Caco-2 (cell line): Measurements from ENCODE around the gene ZNF84. TPM values are rescaled to one million over a fixed set of nuclear protein-coding genes. Genes with fewer than 3 reads are reported as not detected.

ENCODE experiments used
- BruUV-seq: library from RNA; stranded (reverse); fragments of 400-500 nt; replicated peaks from 2 replicates; lab custom pipeline; 2021; lab: Mats Ljungman, UMichigan
- CTCF ChIA-PET: fragments of 300-600 bp; sonication (Branson Sonifier 250); formaldehyde crosslinking; loops from one replicate; lab custom pipeline; 2022; ENCODE audit warnings: antibody characterized with exemption; lab: Charles Lee
- POLR2A ChIA-PET: fragments of 300-600 bp; sonication (Branson Sonifier 250); formaldehyde crosslinking; loops from one replicate; lab custom pipeline; 2022; ENCODE audit warnings: antibody characterized with exemption; lab: Charles Lee
- DNase-seq, 2 experiments: peaks; one replicate each; pipeline versions ENCODE4 v3.0.0 to v3.0.0-alpha.2; 2020 to 2022
- H3K27me3 ChIP-seq: replicated peaks from 2 replicates; pipeline ENCODE4 v1.6.0; 2011; ENCODE audit warnings: low read length; ENCODE audit not compliant: control insufficient read depth, insufficient read depth
- H3K36me3 ChIP-seq: 2 replicates; pipeline ENCODE4 v1.5.1; 2011; ENCODE audit warnings: low read length; ENCODE audit not compliant: control insufficient read depth, insufficient read depth
- H3K4me1 ChIP-seq: fragments of 250-450 bp; sonication (Bioruptor Pico); 2 replicates; pipeline ENCODE4 v1.5.1; 2020; ENCODE audit warnings: mild to moderate bottlenecking
- H3K4me3 ChIP-seq: 2 replicates; pipeline ENCODE4 v1.5.1; 2011; ENCODE audit warnings: low read depth, mild to moderate bottlenecking, control low read depth, low read length
- H3K9me3 ChIP-seq: fragments of 250-450 bp; sonication (Bioruptor Pico); 2 replicates; pipeline ENCODE4 v1.5.1; 2020; ENCODE audit warnings: mild to moderate bottlenecking, moderate library complexity
- H3K27ac Mint-ChIP-seq: one replicate; pipeline ENCODE4 v1.8.0; 2022; ENCODE audit warnings: mixed read lengths; ENCODE audit not compliant: unreplicated experiment
- H3K27me3 Mint-ChIP-seq: one replicate; pipeline ENCODE4 v1.8.0; 2022; ENCODE audit warnings: mixed read lengths; ENCODE audit not compliant: insufficient read depth, unreplicated experiment
- H3K36me3 Mint-ChIP-seq: one replicate; pipeline ENCODE4 v1.8.0; 2022; ENCODE audit warnings: mild to moderate bottlenecking, mixed read lengths; ENCODE audit not compliant: insufficient read depth, unreplicated experiment
- H3K4me1 Mint-ChIP-seq: one replicate; pipeline ENCODE4 v1.8.0; 2022; ENCODE audit warnings: low read depth, mixed read lengths; ENCODE audit not compliant: unreplicated experiment
- H3K4me3 Mint-ChIP-seq: one replicate; pipeline ENCODE4 v1.8.0; 2022; ENCODE audit warnings: mild to moderate bottlenecking, moderate library complexity, mixed read lengths; ENCODE audit not compliant: unreplicated experiment
- H3K9me3 Mint-ChIP-seq: one replicate; pipeline ENCODE4 v1.8.0; 2022; ENCODE audit warnings: mixed read lengths; ENCODE audit not compliant: unreplicated experiment
- intact Hi-C: fragments of 100-400 bp; cut with micrococcal nuclease; formaldehyde crosslinking; loops from one replicate; pipeline ENCODE4 v1.10.0; 2022; ENCODE audit not compliant: unreplicated experiment
- total RNA-seq: library from RNA; stranded (reverse); gene quantifications from 2 replicates; pipeline ENCODE4 v1.2.3, GENCODE V29; 2022
- TF ChIP-seq, protein P1 (sequence below), 2 experiments: fragments of 200-600 bp in 1 of 2; IDR thresholded peaks; 1 replicate in 1 of 2; 2 replicates in 1 of 2; pipeline versions ENCODE4 v1.5.1 to v1.8.0; 2011 to 2022; ENCODE audit warnings: antibody characterized with exemption in 1 of 2, control low read depth in 1 of 2, inconsistent platforms in 1 of 2, low read depth in 1 of 2, low read length in 1 of 2, mild to moderate bottlenecking in 1 of 2, moderate library complexity in 1 of 2; ENCODE audit not compliant: insufficient read depth in 1 of 2, severe bottlenecking in 1 of 2, unreplicated experiment in 1 of 2

Gene ZNF84
- total RNA-seq, 1 experiment from 2014 or later = 21.8 TPM

GRCh38 chr12:133046698-133047097, 9.4 kb downstream of the ZNF84 start:
- DNase-seq = no peak
- peaks cover 98% of the 10 kb centered on the region for H3K36me3 Mint-ChIP-seq
- H3K4me1 Mint-ChIP-seq = no peaks in the 10 kb centered on the region
- H3K9me3 Mint-ChIP-seq = peaks cover 75% of the 10 kb centered on the region
- TF ChIP-seq, protein P1, sequence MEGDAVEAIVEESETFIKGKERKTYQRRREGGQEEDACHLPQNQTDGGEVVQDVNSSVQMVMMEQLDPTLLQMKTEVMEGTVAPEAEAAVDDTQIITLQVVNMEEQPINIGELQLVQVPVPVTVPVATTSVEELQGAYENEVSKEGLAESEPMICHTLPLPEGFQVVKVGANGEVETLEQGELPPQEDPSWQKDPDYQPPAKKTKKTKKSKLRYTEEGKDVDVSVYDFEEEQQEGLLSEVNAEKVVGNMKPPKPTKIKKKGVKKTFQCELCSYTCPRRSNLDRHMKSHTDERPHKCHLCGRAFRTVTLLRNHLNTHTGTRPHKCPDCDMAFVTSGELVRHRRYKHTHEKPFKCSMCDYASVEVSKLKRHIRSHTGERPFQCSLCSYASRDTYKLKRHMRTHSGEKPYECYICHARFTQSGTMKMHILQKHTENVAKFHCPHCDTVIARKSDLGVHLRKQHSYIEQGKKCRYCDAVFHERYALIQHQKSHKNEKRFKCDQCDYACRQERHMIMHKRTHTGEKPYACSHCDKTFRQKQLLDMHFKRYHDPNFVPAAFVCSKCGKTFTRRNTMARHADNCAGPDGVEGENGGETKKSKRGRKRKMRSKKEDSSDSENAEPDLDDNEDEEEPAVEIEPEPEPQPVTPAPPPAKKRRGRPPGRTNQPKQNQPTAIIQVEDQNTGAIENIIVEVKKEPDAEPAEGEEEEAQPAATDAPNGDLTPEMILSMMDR (IDR thresholded peaks at IDR 0.05; ENCODE audit: insufficient read depth in 1 of 2, low read depth in 1 of 2, low read length in 1 of 2, severe bottlenecking in 1 of 2, unreplicated experiment in 1 of 2) = no peak
- Histone ChIP-seq H3K9me3 (peaks cover 47% of the 10 kb centered on the region), H3K4me1 (no peaks in the 10 kb centered on the region), H3K36me3 (peaks cover 13% of the 10 kb centered on the region), H3K27me3 (no peaks in the 10 kb centered on the region), H3K4me3 (no peak overlapping the region)
- H3K27me3 Mint-ChIP-seq = no peaks in the 10 kb centered on the region
- H3K27ac Mint-ChIP-seq = no peak overlapping the region
- no peak overlapping the region for H3K4me3 Mint-ChIP-seq
- ChIA-PET POLR2A (interaction anchor here (0.6 to 0.7 kb wide), 2 partner anchors 119 to 560 kb away, joined by 3 to 6 read pairs; no protein-coding TSS in a partner anchor), CTCF (no interaction called here)
- BruUV-seq = no TSS peak
- intact Hi-C loops = no loop called here

DNA sequence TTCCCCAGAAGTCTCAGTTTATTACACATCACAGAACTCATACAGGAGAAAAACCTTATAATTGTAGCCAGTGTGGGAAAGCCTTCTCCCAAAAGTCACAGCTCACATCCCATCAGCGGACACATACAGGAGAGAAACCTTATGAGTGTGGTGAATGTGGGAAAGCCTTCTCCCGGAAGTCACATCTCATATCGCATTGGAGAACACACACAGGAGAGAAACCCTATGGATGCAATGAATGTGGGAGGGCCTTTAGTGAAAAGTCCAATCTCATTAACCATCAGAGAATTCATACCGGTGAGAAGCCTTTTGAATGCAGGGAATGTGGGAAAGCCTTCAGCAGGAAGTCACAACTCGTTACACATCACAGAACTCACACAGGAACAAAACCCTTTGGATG, 20.1 kb downstream of the ZNF84 start:
- POLR2A ChIA-PET = no interaction called here
- no peaks in the 10 kb centered on the region for H3K4me1 Mint-ChIP-seq

DNA sequence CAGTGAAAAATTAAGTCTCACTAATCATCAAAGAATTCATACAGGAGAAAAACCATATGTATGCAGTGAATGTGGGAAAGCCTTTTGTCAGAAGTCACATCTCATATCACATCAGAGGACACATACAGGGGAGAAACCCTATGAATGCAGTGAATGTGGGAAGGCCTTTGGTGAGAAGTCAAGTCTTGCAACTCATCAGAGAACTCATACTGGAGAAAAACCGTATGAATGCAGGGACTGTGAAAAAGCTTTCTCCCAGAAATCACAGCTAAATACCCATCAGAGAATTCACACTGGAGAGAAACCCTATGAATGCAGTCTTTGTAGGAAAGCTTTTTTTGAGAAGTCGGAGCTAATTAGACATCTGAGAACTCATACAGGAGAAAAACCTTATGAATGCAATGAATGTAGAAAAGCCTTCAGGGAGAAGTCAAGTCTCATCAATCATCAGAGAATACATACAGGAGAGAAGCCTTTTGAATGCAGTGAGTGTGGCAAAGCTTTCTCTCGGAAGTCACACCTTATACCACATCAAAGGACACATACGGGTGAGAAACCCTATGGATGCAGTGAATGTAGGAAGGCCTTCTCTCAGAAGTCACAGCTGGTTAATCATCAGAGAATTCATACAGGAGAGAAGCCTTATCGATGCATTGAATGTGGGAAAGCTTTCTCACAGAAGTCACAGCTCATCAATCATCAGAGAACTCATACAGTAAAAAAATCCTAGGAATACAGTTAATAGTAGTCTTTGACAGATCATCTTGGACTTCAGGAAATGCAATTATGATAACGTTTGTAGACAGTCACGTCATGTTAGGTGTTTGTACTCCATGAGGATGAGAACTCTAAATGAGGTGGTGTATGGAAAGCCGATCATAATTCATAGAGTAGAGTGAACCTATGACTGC, 21.1 kb downstream of the ZNF84 start:
- H3K4me1 Mint-ChIP-seq = no peaks in the 10 kb centered on the region
- no peak overlapping the region for H3K4me3 Mint-ChIP-seq
- peaks cover 43% of the 10 kb centered on the region for H3K9me3 Mint-ChIP-seq
- H3K36me3 Mint-ChIP-seq = peaks cover 44% of the 10 kb centered on the region
- no peaks in the 10 kb centered on the region for H3K27me3 ChIP-seq
- TF ChIP-seq, protein P1 (IDR thresholded peaks at IDR 0.05; ENCODE audit: insufficient read depth in 1 of 2, low read depth in 1 of 2, low read length in 1 of 2, severe bottlenecking in 1 of 2, unreplicated experiment in 1 of 2) = no peak
- DNase-seq = peak in 1 of 2 experiments; percentile 1
- H3K4me3 ChIP-seq = no peak overlapping the region
- H3K27ac Mint-ChIP-seq = no peak overlapping the region
- H3K4me1 ChIP-seq = no peaks in the 10 kb centered on the region
- intact Hi-C loops = no loop called here
- ChIA-PET POLR2A (no interaction called here), CTCF (no interaction called here)
- BruUV-seq = no TSS peak
- H3K27me3 Mint-ChIP-seq = no peaks in the 10 kb centered on the region
- H3K36me3 ChIP-seq = peaks cover 7% of the 10 kb centered on the region
- peaks cover 86% of the 10 kb centered on the region for H3K9me3 ChIP-seq

More for the DNA sequence above, 20.1 kb downstream of the ZNF84 start:
- Mint-ChIP-seq H3K27ac (no peak overlapping the region), H3K4me3 (no peak overlapping the region), H3K36me3 (peaks cover 54% of the 10 kb centered on the region), H3K9me3 (peaks cover 43% of the 10 kb centered on the region), H3K27me3 (no peaks in the 10 kb centered on the region)
- peaks cover 8% of the 10 kb centered on the region for H3K36me3 ChIP-seq
- intact Hi-C loops = no loop called here
- no peak for DNase-seq
- H3K4me3 ChIP-seq = no peak overlapping the region
- H3K9me3 ChIP-seq = peaks cover 87% of the 10 kb centered on the region
- CTCF ChIA-PET = no interaction called here
- no peaks in the 10 kb centered on the region for H3K4me1 ChIP-seq
- BruUV-seq = no TSS peak
- H3K27me3 ChIP-seq = no peaks in the 10 kb centered on the region
- TF ChIP-seq, protein P1 (IDR thresholded peaks at IDR 0.05; ENCODE audit: insufficient read depth in 1 of 2, low read depth in 1 of 2, low read length in 1 of 2, severe bottlenecking in 1 of 2, unreplicated experiment in 1 of 2) = no peak
